Gastroesophageal sphincter (tissue), 4 donors: ENCODE results near the gene ZNF593. TPM values are rescaled to one million over a fixed set of nuclear protein-coding genes. Genes with fewer than 3 reads are reported as not detected.

Experiments used
- ATAC-seq: fragments of 150-250 bp; one replicate; pipeline ENCODE4 v1.9.1; 2016; ENCODE audit warnings: mild to moderate bottlenecking, moderate library complexity
- H3K27ac ChIP-seq, 4 donors: fragments of 200-600 bp; sonication (generic) in 3 of 4; 1 replicate in 3 of 4; 2 replicates in 1 of 4; pipeline ENCODE4 v1.5.1; 2016 to 2019
- H3K27me3 ChIP-seq: fragments of 200-600 bp; sonication (generic); one replicate; pipeline ENCODE4 v1.5.1; 2019
- H3K36me3 ChIP-seq, 2 donors: fragments of 200-600 bp; sonication (generic); one replicate each; pipeline ENCODE4 v1.5.1; 2019; ENCODE audit warnings: control low read depth in 1 of 2
- H3K4me1 ChIP-seq, 3 donors: fragments of 200-600 bp; sonication (generic); 1 replicate in 2 of 3; 2 replicates in 1 of 3; pipeline ENCODE4 v1.5.1; 2016 to 2019; ENCODE audit warnings: control low read depth in 2 of 3
- H3K4me3 ChIP-seq, 2 donors: fragments of 200-600 bp; sonication (generic); one replicate each; pipeline ENCODE4 v1.5.1; 2019; ENCODE audit warnings: mild to moderate bottlenecking in 1 of 2, moderate library complexity in 1 of 2
- H3K9me3 ChIP-seq, 3 donors: fragments of 200-600 bp; sonication (generic); one replicate each; pipeline ENCODE4 v1.5.1; 2017 to 2019; ENCODE audit warnings: control low read depth in 2 of 3
- EP300 ChIP-seq: sonication (generic); formaldehyde crosslinking; IDR thresholded peaks from one replicate; pipeline ENCODE4 v1.6.1; 2017; ENCODE audit warnings: antibody characterized with exemption, mild to moderate bottlenecking
- POLR2A ChIP-seq, 2 donors: fragments of 450-650 bp; IDR thresholded peaks; one replicate each; pipeline ENCODE4 v1.6.1; 2017; ENCODE audit warnings: antibody characterized with exemption in 2 of 2, mild to moderate bottlenecking in 2 of 2, moderate library complexity in 1 of 2
- POLR2AphosphoS5 ChIP-seq: sonication (generic); formaldehyde crosslinking; IDR thresholded peaks from one replicate; pipeline ENCODE4 v1.6.1; 2017; ENCODE audit warnings: antibody characterized with exemption
- WGBS, 2 donors: methylation state at CpG; one replicate each; pipeline ENCODE4 v1.1.5; 2018; ENCODE audit warnings: low coverage in 1 of 2; 5-methylcytosine and 5-hydroxymethylcytosine counted together
- total RNA-seq, 4 donors: library from RNA; depleted of rRNA; stranded (reverse); fragments of >200 nt; gene quantifications; one replicate each; pipeline ENCODE4 v1.1.0, GENCODE V29; 2016
- TF ChIP-seq, protein P1 (sequence below), 4 experiments: fragments of 200-600 bp in 2 of 4; fragments of 450-650 bp in 2 of 4; sonication (generic) in 1 of 4; IDR thresholded peaks; one replicate each; pipeline ENCODE4 v1.5.1; 2017 to 2019; ENCODE audit warnings: antibody characterized with exemption in 4 of 4, mild to moderate bottlenecking in 2 of 4, moderate library complexity in 2 of 4

ZNF593 gene
- total RNA-seq, 4 donors from 2014 or later: 5.0 to 22.8 (median 16.6) TPM

GRCh38 chr1:26156285-26157038, 13.2 kb upstream of the ZNF593 start:
- ATAC-seq: peak; percentile 14
- TF ChIP-seq, protein P1, sequence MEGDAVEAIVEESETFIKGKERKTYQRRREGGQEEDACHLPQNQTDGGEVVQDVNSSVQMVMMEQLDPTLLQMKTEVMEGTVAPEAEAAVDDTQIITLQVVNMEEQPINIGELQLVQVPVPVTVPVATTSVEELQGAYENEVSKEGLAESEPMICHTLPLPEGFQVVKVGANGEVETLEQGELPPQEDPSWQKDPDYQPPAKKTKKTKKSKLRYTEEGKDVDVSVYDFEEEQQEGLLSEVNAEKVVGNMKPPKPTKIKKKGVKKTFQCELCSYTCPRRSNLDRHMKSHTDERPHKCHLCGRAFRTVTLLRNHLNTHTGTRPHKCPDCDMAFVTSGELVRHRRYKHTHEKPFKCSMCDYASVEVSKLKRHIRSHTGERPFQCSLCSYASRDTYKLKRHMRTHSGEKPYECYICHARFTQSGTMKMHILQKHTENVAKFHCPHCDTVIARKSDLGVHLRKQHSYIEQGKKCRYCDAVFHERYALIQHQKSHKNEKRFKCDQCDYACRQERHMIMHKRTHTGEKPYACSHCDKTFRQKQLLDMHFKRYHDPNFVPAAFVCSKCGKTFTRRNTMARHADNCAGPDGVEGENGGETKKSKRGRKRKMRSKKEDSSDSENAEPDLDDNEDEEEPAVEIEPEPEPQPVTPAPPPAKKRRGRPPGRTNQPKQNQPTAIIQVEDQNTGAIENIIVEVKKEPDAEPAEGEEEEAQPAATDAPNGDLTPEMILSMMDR (IDR thresholded peaks at IDR 0.05): no peak
- TF ChIP-seq EP300 (no peak), POLR2A (IDR thresholded peaks at IDR 0.05) (no peak), POLR2AphosphoS5 (no peak)
- peaks cover 0 to 10% (median 5%) of the 10 kb centered on the region in 3 donors for H3K4me1 ChIP-seq
- peak overlapping the region in 1 of 2 donors; percentile 41 for H3K4me3 ChIP-seq
- H3K27me3 ChIP-seq: peaks cover 58% of the 10 kb centered on the region
- WGBS, 2 donors: 42 to 47% methylated on average over 2 to 4 of the region's 12 CpGs
- H3K36me3 ChIP-seq: no peaks in the 10 kb centered on the region
- peak overlapping the region in 3 of 4 donors; percentile 49 to 66 (median 63) for H3K27ac ChIP-seq
- no peaks in the 10 kb centered on the region for H3K9me3 ChIP-seq

DNA sequence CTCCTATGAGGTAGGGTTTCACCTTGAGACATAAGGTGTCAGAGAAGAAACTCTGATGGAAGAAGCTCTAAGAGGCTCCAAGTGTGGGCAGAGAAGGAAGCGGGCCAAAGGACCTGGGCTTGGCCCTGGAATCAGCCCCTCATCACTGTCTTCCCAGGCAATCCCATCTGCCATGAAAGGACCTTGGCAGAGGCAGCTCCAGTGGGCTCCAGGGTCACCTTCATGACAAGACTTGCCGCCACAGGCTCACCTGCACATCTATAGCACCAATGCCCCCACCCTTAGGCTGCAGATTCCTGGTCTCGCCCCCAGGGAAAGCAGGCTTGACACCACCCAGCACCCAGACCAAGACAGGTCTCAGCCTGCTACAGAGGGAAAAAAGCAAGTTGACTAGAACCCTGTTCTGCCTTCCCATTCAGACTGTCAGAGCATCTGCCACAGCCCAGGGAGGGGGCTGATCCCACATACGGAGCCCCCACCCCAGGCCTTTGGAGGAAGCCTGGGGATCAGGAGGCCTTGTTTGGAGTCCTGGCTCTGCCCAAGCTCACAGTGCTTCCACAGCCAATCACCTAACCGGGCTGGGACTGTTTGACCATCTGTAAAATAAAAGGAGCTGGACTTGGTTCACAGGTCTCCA, 11.3 kb upstream of the ZNF593 start:
- TF ChIP-seq, protein P1 (IDR thresholded peaks at IDR 0.05): no peak
- no peak for TF ChIP-seq POLR2AphosphoS5
- 40% methylated on average over 1 of the region's 5 CpGs; no CpG with 5 or more reads in 1 of the 2 donors for WGBS, 2 donors
- Histone ChIP-seq H3K4me3 (peak overlapping the region in 1 of 2 donors; percentile 56), H3K9me3 (no peaks in the 10 kb centered on the region), H3K27ac (peak overlapping the region in 3 of 4 donors; percentile 38 to 54 (median 50)), H3K27me3 (peaks cover 54% of the 10 kb centered on the region), H3K36me3 (no peaks in the 10 kb centered on the region), H3K4me1 (peaks cover 0 to 19% (median 6%) of the 10 kb centered on the region in 3 donors)
- no peak for ATAC-seq

DNA sequence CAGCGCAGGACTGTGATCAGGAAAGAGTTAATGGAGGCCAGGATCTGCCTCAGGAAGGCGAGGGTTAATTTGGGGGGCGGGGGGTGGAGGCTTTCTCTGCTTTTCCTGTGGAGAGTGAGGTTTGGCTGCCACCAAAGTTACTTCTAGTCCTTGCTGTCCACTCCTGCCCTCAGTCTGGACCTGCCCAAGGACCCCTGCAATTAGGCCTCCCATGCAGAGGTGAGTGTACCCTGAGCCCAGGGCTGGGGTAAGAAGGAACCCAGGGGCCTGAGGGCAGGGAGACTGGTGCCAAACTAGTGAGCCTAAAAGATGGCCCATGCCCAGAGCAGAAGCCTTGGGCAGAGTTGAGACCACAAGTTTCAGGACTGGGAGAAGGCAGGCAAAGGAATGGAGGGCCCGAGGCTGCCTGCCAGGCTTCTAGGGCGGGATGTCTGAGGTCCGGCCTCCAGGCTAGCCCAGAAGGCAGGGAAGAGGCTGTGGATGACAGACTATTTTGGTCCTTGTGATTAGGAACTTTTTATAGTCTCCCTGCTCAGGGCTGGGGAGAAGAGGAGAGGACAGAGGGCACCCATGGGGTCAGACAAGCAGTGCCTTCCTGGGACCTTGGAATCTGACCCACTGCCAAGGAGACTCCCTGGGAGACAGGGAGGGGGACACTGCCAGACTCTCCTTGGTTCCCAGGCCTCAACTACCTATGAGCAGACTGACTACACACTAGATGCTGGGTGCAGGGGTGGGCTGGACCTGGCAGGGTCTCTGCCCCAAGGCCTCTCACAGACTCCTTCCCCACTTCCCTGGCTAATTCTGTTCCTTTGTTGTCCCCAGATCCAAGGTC, 10.6 kb upstream of the ZNF593 start, which contains the start of gene FAM110D:
Gene FAM110D, plus strand, starts transcription at position 172 of the 835 bp plus-strand sequence. CDS start 2,213 bp downstream, outside the sequence.
- Histone ChIP-seq H3K4me1 (peaks cover 0 to 25% (median 10%) of the 10 kb centered on the region in 3 donors), H3K27me3 (peaks cover 47% of the 10 kb centered on the region), H3K36me3 (no peaks in the 10 kb centered on the region), H3K9me3 (no peaks in the 10 kb centered on the region), H3K27ac (peak within 1 kb of the TSS in 3 of 4 donors; percentile 38 to 54 (median 50)), H3K4me3 (peak within 1 kb of the TSS in 1 of 2 donors; percentile 56)
- ATAC-seq: no peak
- TF ChIP-seq EP300 (no peak), POLR2AphosphoS5 (no peak), POLR2A (IDR thresholded peaks at IDR 0.05) (no peak)
- TF ChIP-seq, protein P1 (IDR thresholded peaks at IDR 0.05): no peak
- 0 to 77% methylated on average over 1 to 2 of the region's 6 CpGs for WGBS, 2 donors

GRCh38 chr1:26159743-26160039, 10.0 kb upstream of the ZNF593 start:
- H3K4me1 ChIP-seq: peaks cover 0 to 30% (median 10%) of the 10 kb centered on the region in 3 donors
- WGBS, 2 donors: 68% methylated on average over 4 of the region's 4 CpGs; no CpG with 5 or more reads in 1 of the 2 donors
- H3K4me3 ChIP-seq: peak overlapping the region in 1 of 2 donors; percentile 56
- H3K27ac ChIP-seq: peak overlapping the region in 3 of 4 donors; percentile 38 to 54 (median 50)
- H3K27me3 ChIP-seq: peaks cover 43% of the 10 kb centered on the region
- no peak for ATAC-seq
- TF ChIP-seq EP300 (no peak), POLR2A (IDR thresholded peaks at IDR 0.05) (no peak), POLR2AphosphoS5 (no peak)
- TF ChIP-seq, protein P1 (IDR thresholded peaks at IDR 0.05): no peak
- H3K9me3 ChIP-seq: no peaks in the 10 kb centered on the region
- H3K36me3 ChIP-seq: no peaks in the 10 kb centered on the region
